AG20443 (cell line): ENCODE results near the gene CHN1.

Experiments
- DNase-seq: peaks from one replicate; pipeline ENCODE4 v3.0.0; 2012; ENCODE audit warnings: low spot score, mixed read lengths

CHN1 gene

GRCh38 chr2:174971868-174972781, 33.1 kb downstream of the CHN1 start:
- peak; percentile 49 for DNase-seq

GRCh38 chr2:174970092-174970491, 35.1 kb downstream of the CHN1 start:
- DNase-seq = no peak

- no peak for DNase-seq
Measured at GRCh38 chr2:174969091-174969734, 36.0 kb downstream of the CHN1 start.

GRCh38 chr2:174967691-174968260, 37.4 kb downstream of the CHN1 start:
- peak; percentile 21 for DNase-seq

- no peak for DNase-seq
Measured at GRCh38 chr2:174967086-174967485, 38.1 kb downstream of the CHN1 start.

- DNase-seq = peak; percentile 11
Measured at GRCh38 chr2:174965992-174966744, 39.0 kb downstream of the CHN1 start.

- no peak for DNase-seq
Measured at GRCh38 chr2:174965551-174965950, 39.6 kb downstream of the CHN1 start.

GRCh38 chr2:174964404-174964803, 40.8 kb downstream of the CHN1 start:
- DNase-seq = no peak

GRCh38 chr2:174963437-174964400, 41.5 kb downstream of the CHN1 start:
- DNase-seq = no peak

- DNase-seq = peak; percentile 16
Measured at GRCh38 chr2:174959787-174960186, 45.4 kb downstream of the CHN1 start.

- DNase-seq = no peak
Measured at GRCh38 chr2:174957050-174957449, 48.1 kb downstream of the CHN1 start.

GRCh38 chr2:174952607-174953006, 52.6 kb downstream of the CHN1 start:
- no peak for DNase-seq

GRCh38 chr2:174951745-174952144, 53.4 kb downstream of the CHN1 start:
- DNase-seq = no peak

GRCh38 chr2:174949988-174950687, 55.0 kb downstream of the CHN1 start:
- DNase-seq = no peak

- no peak for DNase-seq
Measured at GRCh38 chr2:174945601-174946260, 59.5 kb downstream of the CHN1 start.

GRCh38 chr2:174939046-174939445, 66.1 kb downstream of the CHN1 start:
- DNase-seq = no peak

- DNase-seq = peak; percentile 24
Measured at GRCh38 chr2:174931724-174932123, 73.5 kb downstream of the CHN1 start.

GRCh38 chr2:174929786-174930185, 75.4 kb downstream of the CHN1 start:
- no peak for DNase-seq

- no peak for DNase-seq
Measured at GRCh38 chr2:174925046-174925784, 80.0 kb downstream of the CHN1 start.
